OCI-LY7 (cell line): Measurements from ENCODE around the gene VOPP1. TPM values are rescaled to one million over a fixed set of nuclear protein-coding genes. Genes with fewer than 3 reads are reported as not detected.
A peak's percentile ranks its signal among the peaks of the same experiment; 100 is the strongest.

Experiments
- BruUV-seq: library from RNA; stranded (reverse); fragments of 400-500 nt; replicated peaks from 2 replicates; lab custom pipeline; 2021; lab: Mats Ljungman, UMichigan
- CTCF ChIA-PET: fragments of 300-600 bp; sonication (Branson Sonifier 250); formaldehyde crosslinking; loops from one replicate; lab custom pipeline; 2022; ENCODE audit warnings: antibody characterized with exemption; ENCODE audit not compliant: unreplicated experiment; lab: Charles Lee
- POLR2A ChIA-PET: fragments of 300-600 bp; sonication (Branson Sonifier 250); formaldehyde crosslinking; loops from one replicate; lab custom pipeline; 2022; ENCODE audit warnings: antibody characterized with exemption; lab: Charles Lee
- DNase-seq: peaks from one replicate; pipeline ENCODE4 v3.0.0-alpha.2; 2015; ENCODE audit warnings: low spot score
- H2AFZ ChIP-seq: fragments of 200-600 bp; sonication (generic), shearing (Covaris generic); 2 replicates; pipeline ENCODE4 v1.6.1; 2014; ENCODE audit warnings: mild to moderate bottlenecking, antibody characterized with exemption, low read length, moderate library complexity
- H3K27ac ChIP-seq: fragments of 200-600 bp; sonication (generic); 2 replicates; pipeline ENCODE4 v1.5.1; 2014; ENCODE audit warnings: mixed run types, low read depth, mild to moderate bottlenecking, moderate library complexity, low read length, inconsistent platforms; ENCODE audit not compliant: poor library complexity, severe bottlenecking
- H3K36me3 ChIP-seq: fragments of 200-600 bp; sonication (generic); 2 replicates; pipeline ENCODE4 v1.6.1; 2014; ENCODE audit warnings: mild to moderate bottlenecking, antibody characterized with exemption, low read length, moderate library complexity, mixed read lengths; ENCODE audit not compliant: insufficient read depth
- H3K4me1 ChIP-seq: fragments of 200-600 bp; sonication (generic); 2 replicates; pipeline ENCODE4 v1.5.1; 2014; ENCODE audit warnings: mild to moderate bottlenecking, low read length; ENCODE audit not compliant: insufficient read depth, poor library complexity, severe bottlenecking
- H3K4me2 ChIP-seq: fragments of 200-600 bp; sonication (generic); 2 replicates; pipeline ENCODE4 v1.6.1; 2014; ENCODE audit warnings: mild to moderate bottlenecking, low read length
- H3K4me3 ChIP-seq: fragments of 200-600 bp; sonication (generic); 2 replicates; pipeline ENCODE4 v1.5.1; 2014; ENCODE audit warnings: mild to moderate bottlenecking, low read depth, low read length; ENCODE audit not compliant: poor library complexity, severe bottlenecking
- H3K79me2 ChIP-seq: fragments of 200-600 bp; sonication (generic); 2 replicates; pipeline ENCODE4 v1.6.1; 2016; ENCODE audit warnings: low read depth, mild to moderate bottlenecking, low read length, moderate library complexity, mixed read lengths; ENCODE audit not compliant: insufficient read depth
- H3K9me2 ChIP-seq: fragments of 200-600 bp; sonication (generic); 2 replicates; pipeline ENCODE4 v1.6.1; 2016; ENCODE audit warnings: mild to moderate bottlenecking, low read length, mixed read lengths; ENCODE audit not compliant: insufficient read depth
- H3K9me3 ChIP-seq: fragments of 200-600 bp; sonication (generic); 2 replicates; pipeline ENCODE4 v1.6.1; 2014; ENCODE audit warnings: mild to moderate bottlenecking, mixed run types, low read length, mixed read lengths
- H4K20me1 ChIP-seq: fragments of 200-600 bp; sonication (generic); 2 replicates; pipeline ENCODE4 v1.6.1; 2014; ENCODE audit warnings: mild to moderate bottlenecking, antibody characterized with exemption, low read length, moderate library complexity, mixed read lengths; ENCODE audit not compliant: insufficient read depth
- CTCF ChIP-seq: fragments of 200-600 bp; sonication (generic); conservative IDR thresholded peaks from 2 replicates; pipeline ENCODE4 v1.5.1; 2014; ENCODE audit warnings: mild to moderate bottlenecking, antibody characterized with exemption, low read length, moderate library complexity, mixed read lengths
- EZH2phosphoT487 ChIP-seq: fragments of 200-600 bp; sonication (generic); IDR thresholded peaks from 2 replicates; pipeline ENCODE4 v1.6.1; 2018; ENCODE audit warnings: low read depth, borderline replicate concordance, mild to moderate bottlenecking, mixed run types, antibody characterized with exemption, low read length, moderate library complexity, mixed read lengths
- intact Hi-C: fragments of 100-400 bp; cut with micrococcal nuclease; formaldehyde crosslinking; loops from one replicate; pipeline ENCODE4 v1.10.0; 2022; ENCODE audit not compliant: unreplicated experiment
- total RNA-seq, 2 experiments: library from RNA; depleted of rRNA in 1 of 2; stranded (reverse); fragments of >200 nt in 1 of 2; shearing (Covaris generic) in 1 of 2; gene quantifications; 2 replicates each; pipeline ENCODE4 v1.2.3, GENCODE V29; 2014 to 2022

The VOPP1 gene
- total RNA-seq, 2 experiments from 2014 or later: 68.8 to 72.1 TPM

- BruUV-seq: no TSS peak
- Histone ChIP-seq H3K79me2 (no peaks in the 10 kb centered on the region), H2AFZ (no peak overlapping the region), H3K4me2 (no peak overlapping the region), H4K20me1 (no peaks in the 10 kb centered on the region), H3K36me3 (no peaks in the 10 kb centered on the region), H3K4me3 (no peak overlapping the region), H3K9me3 (no peaks in the 10 kb centered on the region), H3K4me1 (no peaks in the 10 kb centered on the region), H3K9me2 (no peaks in the 10 kb centered on the region), H3K27ac (no peak overlapping the region)
- TF ChIP-seq CTCF (no peak), EZH2phosphoT487 (no peak)
- no peak for DNase-seq
- intact Hi-C loops: no loop called here
- ChIA-PET CTCF (no interaction called here), POLR2A (interaction anchor here (0.5 kb wide), 1 partner anchor 479 kb away, joined by 6 read pairs; no protein-coding TSS in a partner anchor)
These were observed 22.6 kb upstream of the VOPP1 start for GRCh38 chr7:55594870-55595269.

- H3K4me3 ChIP-seq: no peak overlapping the region
- BruUV-seq: no TSS peak
- no peaks in the 10 kb centered on the region for H3K4me1 ChIP-seq
- no peaks in the 10 kb centered on the region for H3K36me3 ChIP-seq
- no peak for DNase-seq
- intact Hi-C loops: no loop called here
- H3K4me2 ChIP-seq: no peak overlapping the region
- ChIA-PET CTCF (no interaction called here), POLR2A (interaction anchor here (0.5 kb wide), 1 partner anchor 479 kb away, joined by 6 read pairs; no protein-coding TSS in a partner anchor)
- H3K79me2 ChIP-seq: no peaks in the 10 kb centered on the region
- H3K27ac ChIP-seq: no peak overlapping the region
- no peak overlapping the region for H2AFZ ChIP-seq
- H4K20me1 ChIP-seq: no peaks in the 10 kb centered on the region
- no peak for TF ChIP-seq CTCF
- TF ChIP-seq EZH2phosphoT487: no peak
- no peaks in the 10 kb centered on the region for H3K9me2 ChIP-seq
- H3K9me3 ChIP-seq: no peaks in the 10 kb centered on the region
These were observed 22.1 kb upstream of the VOPP1 start for GRCh38 chr7:55594414-55594813.

- ChIA-PET CTCF (interaction anchor here (0.6 to 1.4 kb wide), 2 partner anchors 59 to 313 kb away, joined by 3 read pairs; no protein-coding TSS in a partner anchor), POLR2A (no interaction called here)
- DNase-seq: peak; percentile 76
- no peaks in the 10 kb centered on the region for H4K20me1 ChIP-seq
- no peaks in the 10 kb centered on the region for H3K9me2 ChIP-seq
- no TSS peak for BruUV-seq
- no peaks in the 10 kb centered on the region for H3K79me2 ChIP-seq
- no peak overlapping the region for H3K4me3 ChIP-seq
- no peak overlapping the region for H3K27ac ChIP-seq
- no peaks in the 10 kb centered on the region for H3K9me3 ChIP-seq
- intact Hi-C loops: loop anchor here (2.0 kb wide), 1 partner anchor 313 kb away; no protein-coding TSS in a partner anchor
- no peak for TF ChIP-seq EZH2phosphoT487
- peak; percentile 92 for TF ChIP-seq CTCF
- H3K4me1 ChIP-seq: no peaks in the 10 kb centered on the region
- no peak overlapping the region for H2AFZ ChIP-seq
- no peaks in the 10 kb centered on the region for H3K36me3 ChIP-seq
- no peak overlapping the region for H3K4me2 ChIP-seq
These were observed 21.4 kb upstream of the VOPP1 start for GRCh38 chr7:55593515-55594318.
